ENCODE measurements around the gene LRCH1. TPM values are rescaled to one million over a fixed set of nuclear protein-coding genes. Genes with fewer than 3 reads are reported as not detected.
A peak's percentile ranks its signal among the peaks of the same experiment; 100 is the strongest.

LRCH1 gene
- total and polyA plus RNA-seq, 4 donors: 13.4 to 19.0 (median 14.6) TPM

DNA sequence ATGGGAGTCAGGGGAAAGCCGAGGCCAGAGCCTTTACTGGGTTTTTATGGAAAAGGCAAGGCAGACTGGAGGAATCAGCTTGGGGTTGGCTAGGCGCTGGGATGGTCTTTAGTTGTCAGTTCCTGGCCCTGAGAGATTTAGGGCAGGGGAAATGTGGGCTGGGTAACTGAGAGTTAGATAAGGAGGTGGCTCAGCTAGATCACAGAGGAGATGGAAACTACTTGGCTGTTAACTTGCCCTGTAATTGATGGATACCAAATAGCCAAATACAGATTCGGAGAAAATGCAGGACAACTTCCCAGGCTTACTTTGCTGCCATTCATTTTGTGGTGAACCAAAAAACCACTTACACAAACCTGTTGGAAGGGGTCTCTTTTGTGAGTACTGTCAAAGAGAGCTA, 54.0 kb downstream of the LRCH1 start:
- DNase-seq (ENCODE audit: low read depth in 4 of 6, low spot score in 6 of 6): no peak
- 83% methylated on average over 2 of the region's 3 CpGs for WGBS (ENCODE audit: insufficient coverage)
- Histone ChIP-seq H3K27me3 (ENCODE audit: control insufficient read depth, insufficient read depth, low read length) (no peaks in the 10 kb centered on the region), H3K9me3 (ENCODE audit: control insufficient read depth, insufficient read depth, low read length) (no peaks in the 10 kb centered on the region), H3K27ac (ENCODE audit: low read depth, low read length) (no peak overlapping the region), H3K4me3 (ENCODE audit: low read depth, low read length) (no peak overlapping the region), H3K36me3 (ENCODE audit: control insufficient read depth, insufficient read depth, low read length) (no peaks in the 10 kb centered on the region), H3K4me1 (ENCODE audit: control insufficient read depth, insufficient read depth, low read length) (peaks cover 8% of the 10 kb centered on the region)

- Histone ChIP-seq H3K4me3 (ENCODE audit: low read depth, low read length) (no peak overlapping the region), H3K36me3 (ENCODE audit: control insufficient read depth, insufficient read depth, low read length) (no peaks in the 10 kb centered on the region), H3K9me3 (ENCODE audit: control insufficient read depth, insufficient read depth, low read length) (no peaks in the 10 kb centered on the region), H3K4me1 (ENCODE audit: control insufficient read depth, insufficient read depth, low read length) (peaks cover 8% of the 10 kb centered on the region), H3K27me3 (ENCODE audit: control insufficient read depth, insufficient read depth, low read length) (no peaks in the 10 kb centered on the region), H3K27ac (ENCODE audit: low read depth, low read length) (no peak overlapping the region)
- 89% methylated on average over 6 of the region's 9 CpGs for WGBS (ENCODE audit: insufficient coverage)
- no peak for DNase-seq (ENCODE audit: low read depth in 4 of 6, low spot score in 6 of 6)
Measured at GRCh38 chr13:46607768-46608564, 55.0 kb downstream of the LRCH1 start.

DNA sequence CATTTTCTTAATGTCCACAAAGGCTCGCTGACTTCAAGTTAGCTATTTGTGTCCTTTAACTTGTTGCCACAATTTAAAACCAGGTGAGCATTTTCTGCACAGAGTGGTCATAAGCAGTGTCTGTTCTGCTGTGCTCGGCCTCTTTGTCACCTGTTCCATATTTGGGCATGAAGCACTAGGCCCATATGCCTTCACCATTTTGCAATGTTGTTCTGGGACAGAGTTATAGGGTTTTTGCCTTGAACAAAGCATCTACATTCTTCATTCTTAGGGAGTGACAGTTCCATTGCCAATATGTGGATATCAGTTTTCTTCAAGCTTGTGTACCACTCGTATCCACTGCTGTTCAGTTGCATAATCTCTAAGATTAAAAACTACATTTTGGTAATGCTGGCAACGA, 56.1 kb downstream of the LRCH1 start:
- no peaks in the 10 kb centered on the region for H3K27me3 ChIP-seq (ENCODE audit: control insufficient read depth, insufficient read depth, low read length)
- 94% methylated on average over 1 of the region's 4 CpGs for WGBS (ENCODE audit: insufficient coverage)
- no peak overlapping the region for H3K4me3 ChIP-seq (ENCODE audit: low read depth, low read length)
- no peak overlapping the region for H3K27ac ChIP-seq (ENCODE audit: low read depth, low read length)
- no peaks in the 10 kb centered on the region for H3K36me3 ChIP-seq (ENCODE audit: control insufficient read depth, insufficient read depth, low read length)
- no peaks in the 10 kb centered on the region for H3K9me3 ChIP-seq (ENCODE audit: control insufficient read depth, insufficient read depth, low read length)
- DNase-seq (ENCODE audit: low read depth in 4 of 6, low spot score in 6 of 6): no peak
- H3K4me1 ChIP-seq (ENCODE audit: control insufficient read depth, insufficient read depth, low read length): peaks cover 5% of the 10 kb centered on the region

DNA sequence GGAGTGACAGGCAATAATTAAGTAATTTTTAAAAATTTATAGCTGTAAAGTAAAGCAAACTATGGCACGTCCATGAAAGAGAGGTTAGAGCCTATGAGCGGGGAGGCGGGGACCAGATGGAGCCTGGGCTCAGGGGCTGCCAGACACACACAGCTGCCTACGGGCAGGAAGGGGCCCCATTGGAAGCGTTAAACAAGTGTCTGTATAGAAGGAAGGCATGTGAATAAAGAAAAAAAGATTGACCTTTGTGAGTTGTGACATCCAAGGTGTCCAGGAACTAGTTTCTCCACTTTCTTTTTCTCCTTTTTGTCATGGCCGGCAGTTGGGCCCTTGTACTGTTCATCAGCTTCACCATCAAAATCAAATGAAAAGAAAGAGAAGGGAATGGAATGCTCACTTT, 56.8 kb downstream of the LRCH1 start:
- DNase-seq (ENCODE audit: low read depth in 4 of 6, low spot score in 6 of 6): no peak
- Histone ChIP-seq H3K36me3 (ENCODE audit: control insufficient read depth, insufficient read depth, low read length) (no peaks in the 10 kb centered on the region), H3K4me3 (ENCODE audit: low read depth, low read length) (no peak overlapping the region), H3K27me3 (ENCODE audit: control insufficient read depth, insufficient read depth, low read length) (no peaks in the 10 kb centered on the region), H3K9me3 (ENCODE audit: control insufficient read depth, insufficient read depth, low read length) (no peaks in the 10 kb centered on the region), H3K27ac (ENCODE audit: low read depth, low read length) (no peak overlapping the region), H3K4me1 (ENCODE audit: control insufficient read depth, insufficient read depth, low read length) (peaks cover 3% of the 10 kb centered on the region)
- 70% methylated on average over 4 of the region's 6 CpGs for WGBS (ENCODE audit: insufficient coverage)

DNA sequence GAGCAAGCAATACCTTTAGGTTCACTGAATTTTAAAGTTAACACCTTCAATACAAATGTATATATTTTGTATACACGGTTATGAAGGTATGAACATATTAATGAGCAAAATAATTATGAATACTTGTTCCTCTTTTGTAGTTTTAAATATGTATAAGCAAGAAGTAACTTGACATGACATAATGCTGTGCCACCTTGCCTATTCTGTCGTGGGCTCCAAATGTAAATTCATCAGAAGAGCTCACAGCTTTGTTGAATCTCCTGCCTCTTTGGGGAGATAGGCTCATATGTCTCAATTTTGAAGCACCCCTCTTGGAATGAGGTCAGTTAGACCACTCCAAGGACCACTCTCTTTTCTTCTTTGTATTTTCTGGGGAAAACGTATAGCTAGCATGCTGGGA, 59.3 kb downstream of the LRCH1 start:
- Histone ChIP-seq H3K27me3 (ENCODE audit: control insufficient read depth, insufficient read depth, low read length) (no peaks in the 10 kb centered on the region), H3K9me3 (ENCODE audit: control insufficient read depth, insufficient read depth, low read length) (no peaks in the 10 kb centered on the region), H3K4me3 (ENCODE audit: low read depth, low read length) (no peak overlapping the region), H3K36me3 (ENCODE audit: control insufficient read depth, insufficient read depth, low read length) (no peaks in the 10 kb centered on the region), H3K27ac (ENCODE audit: low read depth, low read length) (no peak overlapping the region), H3K4me1 (ENCODE audit: control insufficient read depth, insufficient read depth, low read length) (peaks cover 8% of the 10 kb centered on the region)
- no CpG with 5 or more reads among the region's 3 CpGs for WGBS (ENCODE audit: insufficient coverage)
- no peak for DNase-seq (ENCODE audit: low read depth in 4 of 6, low spot score in 6 of 6)

DNA sequence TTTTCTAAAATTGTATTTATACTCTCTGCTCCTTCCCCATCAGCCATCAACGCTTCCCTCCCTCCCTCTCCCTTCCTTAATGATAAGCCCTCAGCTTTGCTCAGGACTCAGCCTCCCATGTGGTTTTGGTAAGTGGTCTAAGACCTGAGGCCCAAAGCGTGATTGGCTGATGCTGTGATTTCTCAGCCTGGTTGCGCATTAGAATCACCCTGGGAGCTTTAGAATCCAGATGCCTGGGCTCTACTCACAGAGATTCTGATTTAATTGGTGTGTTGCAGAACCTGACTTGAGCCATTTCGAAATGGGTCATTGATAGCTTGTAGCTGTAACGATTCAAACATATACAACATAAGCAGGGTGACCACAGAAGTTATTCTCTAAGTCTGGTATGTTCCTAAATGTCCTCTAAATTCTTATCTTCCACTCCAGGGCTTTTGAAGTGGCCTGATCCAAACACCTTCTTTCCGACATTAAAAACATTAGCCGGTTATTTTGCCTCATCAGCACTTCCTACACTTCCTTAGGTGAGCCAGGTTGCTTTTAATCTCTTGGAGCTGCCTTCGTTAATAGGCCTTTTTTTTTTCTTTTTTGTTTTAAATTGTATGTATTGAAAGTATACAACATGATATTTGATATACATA, 60.6 kb downstream of the LRCH1 start:
- H3K4me3 ChIP-seq (ENCODE audit: low read depth, low read length): no peak overlapping the region
- DNase-seq (ENCODE audit: low read depth in 4 of 6, low spot score in 6 of 6): peak in 1 of 6 donors; percentile 61
- H3K9me3 ChIP-seq (ENCODE audit: control insufficient read depth, insufficient read depth, low read length): no peaks in the 10 kb centered on the region
- H3K4me1 ChIP-seq (ENCODE audit: control insufficient read depth, insufficient read depth, low read length): peaks cover 8% of the 10 kb centered on the region
- no peak overlapping the region for H3K27ac ChIP-seq (ENCODE audit: low read depth, low read length)
- no peaks in the 10 kb centered on the region for H3K27me3 ChIP-seq (ENCODE audit: control insufficient read depth, insufficient read depth, low read length)
- whole genome bisulfite sequencing (ENCODE audit: insufficient coverage): 81% methylated on average over 3 of the region's 8 CpGs
- no peaks in the 10 kb centered on the region for H3K36me3 ChIP-seq (ENCODE audit: control insufficient read depth, insufficient read depth, low read length)

DNA sequence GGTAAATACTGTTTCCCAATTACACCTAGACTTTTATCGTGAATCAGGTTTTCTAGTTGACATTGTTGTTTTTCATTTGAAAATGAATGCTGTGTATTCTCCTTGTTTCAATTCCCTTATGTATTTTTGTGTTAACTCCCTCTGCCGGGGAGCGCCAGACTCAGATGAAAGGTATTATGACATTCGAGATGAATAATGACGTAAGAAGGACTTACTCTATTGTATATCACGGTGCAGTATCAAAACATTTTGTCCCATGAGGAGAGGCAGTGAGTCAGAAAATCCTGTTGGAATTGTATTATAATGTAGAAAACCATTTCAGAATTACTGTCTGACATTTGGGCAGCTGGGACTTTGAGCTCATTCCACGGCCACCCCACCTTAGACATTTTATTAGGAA, 61.6 kb downstream of the LRCH1 start:
- H3K4me3 ChIP-seq (ENCODE audit: low read depth, low read length): no peak overlapping the region
- 90% methylated on average over 2 of the region's 7 CpGs for WGBS (ENCODE audit: insufficient coverage)
- H3K36me3 ChIP-seq (ENCODE audit: control insufficient read depth, insufficient read depth, low read length): no peaks in the 10 kb centered on the region
- H3K9me3 ChIP-seq (ENCODE audit: control insufficient read depth, insufficient read depth, low read length): no peaks in the 10 kb centered on the region
- H3K27me3 ChIP-seq (ENCODE audit: control insufficient read depth, insufficient read depth, low read length): no peaks in the 10 kb centered on the region
- peaks cover 7% of the 10 kb centered on the region for H3K4me1 ChIP-seq (ENCODE audit: control insufficient read depth, insufficient read depth, low read length)
- DNase-seq (ENCODE audit: low read depth in 4 of 6, low spot score in 6 of 6): no peak
- no peak overlapping the region for H3K27ac ChIP-seq (ENCODE audit: low read depth, low read length)

GRCh38 chr13:46615888-46616531, 63.0 kb downstream of the LRCH1 start:
- H3K9me3 ChIP-seq (ENCODE audit: control insufficient read depth, insufficient read depth, low read length): no peaks in the 10 kb centered on the region
- H3K27ac ChIP-seq (ENCODE audit: low read depth, low read length): peak overlapping the region; percentile 42
- no peaks in the 10 kb centered on the region for H3K36me3 ChIP-seq (ENCODE audit: control insufficient read depth, insufficient read depth, low read length)
- H3K27me3 ChIP-seq (ENCODE audit: control insufficient read depth, insufficient read depth, low read length): no peaks in the 10 kb centered on the region
- peaks cover 5% of the 10 kb centered on the region for H3K4me1 ChIP-seq (ENCODE audit: control insufficient read depth, insufficient read depth, low read length)
- peak in 1 of 6 donors; percentile 43 for DNase-seq (ENCODE audit: low read depth in 4 of 6, low spot score in 6 of 6)
- no peak overlapping the region for H3K4me3 ChIP-seq (ENCODE audit: low read depth, low read length)
- WGBS (ENCODE audit: insufficient coverage): 65% methylated on average over 3 of the region's 8 CpGs

DNA sequence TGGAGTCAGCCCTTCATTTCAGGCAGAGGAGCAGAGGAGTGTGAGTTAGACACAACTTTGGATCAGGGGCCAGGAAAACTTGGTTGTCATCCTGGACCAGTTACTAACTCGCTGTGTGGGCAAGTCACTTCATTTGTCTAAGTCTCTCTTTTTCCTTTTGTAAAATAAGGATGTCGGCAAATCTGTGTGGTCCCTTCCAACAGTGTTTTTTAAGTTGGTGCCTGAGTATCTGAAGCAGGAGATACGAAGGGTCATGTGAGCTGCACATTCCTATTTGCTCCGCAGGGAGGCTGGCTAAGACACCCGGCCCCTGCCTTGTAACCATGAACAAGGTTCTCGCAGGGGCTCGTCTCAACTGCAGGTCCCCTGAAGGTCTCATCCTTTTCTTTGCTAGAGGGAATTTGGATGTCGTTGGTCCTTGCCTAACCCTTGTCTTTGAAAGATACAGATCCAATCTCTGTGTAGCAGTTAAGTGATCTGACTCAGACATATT, 64.3 kb downstream of the LRCH1 start:
- H3K27me3 ChIP-seq (ENCODE audit: control insufficient read depth, insufficient read depth, low read length): no peaks in the 10 kb centered on the region
- no peaks in the 10 kb centered on the region for H3K9me3 ChIP-seq (ENCODE audit: control insufficient read depth, insufficient read depth, low read length)
- 81% methylated on average over 6 of the region's 8 CpGs for WGBS (ENCODE audit: insufficient coverage)
- peaks cover 5% of the 10 kb centered on the region for H3K4me1 ChIP-seq (ENCODE audit: control insufficient read depth, insufficient read depth, low read length)
- no peaks in the 10 kb centered on the region for H3K36me3 ChIP-seq (ENCODE audit: control insufficient read depth, insufficient read depth, low read length)
- no peak overlapping the region for H3K4me3 ChIP-seq (ENCODE audit: low read depth, low read length)
- no peak overlapping the region for H3K27ac ChIP-seq (ENCODE audit: low read depth, low read length)
- DNase-seq (ENCODE audit: low read depth in 4 of 6, low spot score in 6 of 6): no peak

All from spinal cord (tissue), 10 donors.